RPMI8226 (cell line): ENCODE measurements around the gene MYCL.

Experiments
- DNase-seq: peaks from one replicate; pipeline ENCODE4 v3.0.0-alpha.2; 2015

Gene MYCL

GRCh38 chr1:39901714-39902459 is at the start of gene MYCL:
Gene MYCL (minus strand): TSS chr1:39901917. CDS start chr1:39901434, 483 bp downstream.
- DNase-seq = peak; percentile 97

- no peak for DNase-seq
Observed at GRCh38 chr1:39949891-39950290, 48.2 kb upstream of the MYCL start.

GRCh38 chr1:39947260-39947659 is 45.5 kb upstream of the MYCL start:
- no peak for DNase-seq

- DNase-seq = no peak
Observed at GRCh38 chr1:39946216-39946615, 44.5 kb upstream of the MYCL start.

- DNase-seq = no peak
Observed at GRCh38 chr1:39944410-39945112, 42.8 kb upstream of the MYCL start.

- no peak for DNase-seq
Observed at GRCh38 chr1:39943471-39944290, 42.0 kb upstream of the MYCL start.

- no peak for DNase-seq
Observed at GRCh38 chr1:39940980-39941871, 39.5 kb upstream of the MYCL start.

- DNase-seq = no peak
Observed at GRCh38 chr1:39940253-39940652, 38.5 kb upstream of the MYCL start.

- DNase-seq = no peak
Observed at GRCh38 chr1:39938856-39939255, 37.1 kb upstream of the MYCL start.

- no peak for DNase-seq
Observed at GRCh38 chr1:39936724-39937491, 35.2 kb upstream of the MYCL start.

GRCh38 chr1:39933956-39934941 is 32.5 kb upstream of the MYCL start:
- no peak for DNase-seq

- DNase-seq = no peak
Observed at GRCh38 chr1:39928809-39929587, 27.3 kb upstream of the MYCL start.

GRCh38 chr1:39927538-39927937 is 25.8 kb upstream of the MYCL start:
- no peak for DNase-seq

- no peak for DNase-seq
Observed at GRCh38 chr1:39926820-39927219, 25.1 kb upstream of the MYCL start.

GRCh38 chr1:39926343-39926793 is 24.7 kb upstream of the MYCL start:
- DNase-seq = no peak

GRCh38 chr1:39925721-39926342 is 24.1 kb upstream of the MYCL start:
- no peak for DNase-seq

- DNase-seq = peak; percentile 3
Observed at GRCh38 chr1:39922251-39922688, 20.6 kb upstream of the MYCL start.

- peak; percentile 85 for DNase-seq
Observed at GRCh38 chr1:39919545-39919944, 17.8 kb upstream of the MYCL start.

GRCh38 chr1:39917825-39918224 is 16.1 kb upstream of the MYCL start:
- peak; percentile 3 for DNase-seq
